A673 (cell line): ENCODE measurements around the gene RHBDF2. TPM values are rescaled to one million over a fixed set of nuclear protein-coding genes. Genes with fewer than 3 reads are reported as not detected.

Source experiments
- BruUV-seq: library from RNA; stranded (reverse); fragments of 400-500 nt; replicated peaks from 2 replicates; lab custom pipeline; 2021; lab: Mats Ljungman, UMichigan
- CTCF ChIA-PET: fragments of 300-600 bp; sonication (Branson Sonifier 250); formaldehyde crosslinking; loops from one replicate; lab custom pipeline; 2022; ENCODE audit warnings: antibody characterized with exemption; lab: Charles Lee
- POLR2A ChIA-PET: fragments of 300-600 bp; sonication (Branson Sonifier 250); formaldehyde crosslinking; loops from one replicate; lab custom pipeline; 2022; ENCODE audit warnings: antibody characterized with exemption; ENCODE audit not compliant: low non-redundant PET; lab: Charles Lee
- DNase-seq: peaks from one replicate; pipeline ENCODE4 v3.0.0-alpha.2; 2015; ENCODE audit warnings: low spot score
- H3K27ac ChIP-seq: fragments of 200-600 bp; sonication (generic); 2 replicates; pipeline ENCODE4 v1.5.1; 2016; ENCODE audit warnings: mixed run types, low read depth, mild to moderate bottlenecking, mixed read lengths, antibody characterized with exemption, low read length; ENCODE audit not compliant: poor library complexity, severe bottlenecking
- H3K27me3 ChIP-seq: fragments of 200-600 bp; sonication (generic); replicated peaks from 2 replicates; pipeline ENCODE4 v1.6.1; 2017; ENCODE audit warnings: mixed run types, low read depth, mild to moderate bottlenecking, mixed read lengths, antibody characterized with exemption, low read length; ENCODE audit not compliant: insufficient read depth, poor library complexity
- H3K36me3 ChIP-seq: fragments of 200-600 bp; sonication (generic); 2 replicates; pipeline ENCODE4 v1.6.1; 2016; ENCODE audit warnings: mixed run types, mild to moderate bottlenecking, mixed read lengths, antibody characterized with exemption, low read length; ENCODE audit not compliant: insufficient read depth, poor library complexity, severe bottlenecking
- H3K4me1 ChIP-seq: fragments of 200-600 bp; sonication (generic); 2 replicates; pipeline ENCODE4 v1.6.1; 2017; ENCODE audit warnings: mixed run types, mild to moderate bottlenecking, mixed read lengths, antibody characterized with exemption, low read length; ENCODE audit not compliant: insufficient read depth, poor library complexity, severe bottlenecking
- H3K4me3 ChIP-seq: fragments of 200-600 bp; sonication (generic); 2 replicates; pipeline ENCODE4 v1.5.1; 2016; ENCODE audit warnings: low read depth, mixed run types, mild to moderate bottlenecking, mixed read lengths, low read length; ENCODE audit not compliant: poor library complexity, severe bottlenecking
- H3K9me3 ChIP-seq: fragments of 200-600 bp; sonication (generic); 2 replicates; pipeline ENCODE4 v1.6.1; 2016; ENCODE audit warnings: mixed run types, low read depth, mild to moderate bottlenecking, mixed read lengths, antibody characterized with exemption, low read length; ENCODE audit not compliant: poor library complexity, severe bottlenecking
- CTCF ChIP-seq: fragments of 300-800, 200-600 bp; sonication (generic); conservative IDR thresholded peaks from 2 replicates; pipeline ENCODE4 v1.5.1; 2017; ENCODE audit warnings: low read depth, mild to moderate bottlenecking, antibody characterized with exemption, low read length, moderate library complexity, mixed read lengths
- EZH2 ChIP-seq: fragments of 200-600 bp; sonication (generic); IDR thresholded peaks from 2 replicates; pipeline ENCODE4 v1.6.1; 2017; ENCODE audit warnings: borderline replicate concordance, low read depth, mild to moderate bottlenecking, mixed read lengths, antibody characterized with exemption, low read length; ENCODE audit not compliant: poor library complexity, severe bottlenecking
- intact Hi-C: fragments of 100-400 bp; cut with micrococcal nuclease; formaldehyde crosslinking; loops from one replicate; pipeline ENCODE4 v1.10.0; 2022; ENCODE audit not compliant: unreplicated experiment
- total RNA-seq: library from RNA; stranded (reverse); gene quantifications from 2 replicates; pipeline ENCODE4 v1.2.3, GENCODE V29; 2021

RHBDF2 gene
- total RNA-seq, 1 experiment from 2014 or later: 20.4 TPM

GRCh38 chr17:76492123-76492988, 8.9 kb downstream of the RHBDF2 start:
- no peak for TF ChIP-seq CTCF
- no peak for TF ChIP-seq EZH2
- CTCF ChIA-PET: interaction anchor here (0.5 kb wide), 1 partner anchor 35 kb away, joined by 12 read pairs; no protein-coding TSS in a partner anchor
- no peaks in the 10 kb centered on the region for H3K9me3 ChIP-seq
- H3K27me3 ChIP-seq: no peaks in the 10 kb centered on the region
- no peak for DNase-seq
- no peak overlapping the region for H3K27ac ChIP-seq
- intact Hi-C loops: no loop called here
- POLR2A ChIA-PET: no interaction called here
- no peaks in the 10 kb centered on the region for H3K36me3 ChIP-seq
- H3K4me3 ChIP-seq: no peak overlapping the region
- peaks cover 30% of the 10 kb centered on the region for H3K4me1 ChIP-seq
- BruUV-seq: no TSS peak

GRCh38 chr17:76491271-76492122, 9.7 kb downstream of the RHBDF2 start:
- POLR2A ChIA-PET: no interaction called here

More at GRCh38 chr17:76491271-76492122, 9.7 kb downstream of the RHBDF2 start:
- DNase-seq: no peak
- Histone ChIP-seq H3K27me3 (no peaks in the 10 kb centered on the region), H3K27ac (no peak overlapping the region), H3K4me3 (no peak overlapping the region), H3K36me3 (no peaks in the 10 kb centered on the region), H3K4me1 (peaks cover 25% of the 10 kb centered on the region), H3K9me3 (no peaks in the 10 kb centered on the region)
- no peak for TF ChIP-seq EZH2
- no peak for TF ChIP-seq CTCF
- no TSS peak for BruUV-seq
- intact Hi-C loops: no loop called here
- CTCF ChIA-PET: no interaction called here
